HG02759 (cell line): ENCODE data around the gene CEP19.

ENCODE experiments used
- ATAC-seq: cut with Tn5 transposase; IDR thresholded peaks from one replicate; pipeline ENCODE4 v1.9.1; 2021; ENCODE audit warnings: mild to moderate bottlenecking, moderate library complexity; ENCODE audit not compliant: unreplicated experiment

The CEP19 gene

DNA sequence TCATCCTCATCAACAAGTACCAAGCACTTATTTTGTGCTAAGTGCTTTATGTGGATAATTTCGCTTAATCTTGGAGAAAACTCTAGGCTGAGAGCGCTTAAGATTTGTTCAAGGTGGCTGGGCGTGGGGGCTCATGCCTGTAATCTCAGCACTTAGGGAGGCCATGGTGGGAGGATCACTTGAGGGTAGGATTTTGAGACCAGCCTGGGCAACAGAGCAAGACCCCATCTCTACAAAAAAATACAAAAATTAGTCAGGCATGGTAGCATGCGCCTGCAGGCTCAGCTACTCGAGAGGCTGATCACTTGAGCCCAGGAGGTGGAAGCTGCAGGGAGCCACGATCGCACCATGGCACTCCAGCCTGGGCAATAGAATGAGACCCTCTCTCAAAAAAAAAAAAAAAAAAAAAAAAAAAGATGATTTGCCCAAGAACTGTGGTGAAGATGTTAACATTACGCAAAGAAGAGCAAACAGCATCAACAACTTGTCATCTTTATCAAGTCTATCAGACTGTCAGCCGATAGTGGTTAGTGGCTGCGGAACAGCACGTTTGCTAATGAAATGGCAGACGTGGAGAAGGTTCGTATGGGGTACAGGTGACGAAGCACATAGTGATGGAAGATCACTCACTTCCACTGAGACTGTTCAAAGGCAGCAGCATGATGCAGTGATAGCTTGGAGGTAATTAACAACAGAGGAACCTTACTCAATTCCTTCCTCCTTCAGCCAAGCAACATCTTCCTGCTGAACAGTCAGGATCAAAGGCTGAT, 44.8 kb downstream of the CEP19 start:
- no peak for ATAC-seq

DNA sequence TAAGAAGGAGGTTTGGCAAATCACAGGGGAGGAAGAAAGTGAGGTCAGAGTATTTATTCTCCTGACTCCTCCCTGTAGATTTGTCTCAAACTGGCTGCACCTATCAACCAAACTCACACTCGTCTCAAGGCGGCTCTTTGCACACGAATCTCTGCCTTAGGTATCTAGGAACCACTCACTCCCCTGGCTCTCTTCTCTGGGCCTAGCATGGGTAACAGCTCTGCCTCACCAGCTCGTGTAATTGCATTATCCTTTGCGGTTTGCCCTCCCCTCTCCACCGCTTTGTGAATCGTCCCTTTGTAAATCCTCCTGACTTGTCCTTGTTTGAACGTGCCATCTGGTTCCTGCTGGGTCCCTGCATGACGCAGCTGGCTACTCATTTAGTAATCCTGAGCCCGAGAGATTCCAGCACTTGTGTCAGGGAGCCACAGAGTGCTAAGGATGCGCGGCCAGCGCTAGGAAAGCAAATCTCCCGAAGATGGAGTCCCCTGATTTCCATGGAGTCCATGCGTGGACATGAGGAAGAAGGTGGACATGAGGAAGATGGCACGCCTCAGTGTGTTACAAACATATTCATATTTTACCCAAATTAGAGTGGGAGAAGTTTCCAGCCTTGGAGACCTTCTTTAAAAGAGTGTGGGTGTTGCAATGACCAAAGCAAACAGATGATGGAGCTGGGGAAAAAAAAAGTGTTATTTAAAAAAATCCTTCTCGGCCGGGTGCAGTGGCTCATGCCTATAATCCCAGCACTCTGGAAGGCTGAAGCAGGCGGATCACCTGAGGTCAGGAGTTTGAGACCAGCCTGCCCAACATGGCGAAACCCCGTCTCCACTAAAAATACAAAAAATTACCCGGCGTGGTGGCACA, 45.8 kb downstream of the CEP19 start:
- ATAC-seq: no peak

DNA sequence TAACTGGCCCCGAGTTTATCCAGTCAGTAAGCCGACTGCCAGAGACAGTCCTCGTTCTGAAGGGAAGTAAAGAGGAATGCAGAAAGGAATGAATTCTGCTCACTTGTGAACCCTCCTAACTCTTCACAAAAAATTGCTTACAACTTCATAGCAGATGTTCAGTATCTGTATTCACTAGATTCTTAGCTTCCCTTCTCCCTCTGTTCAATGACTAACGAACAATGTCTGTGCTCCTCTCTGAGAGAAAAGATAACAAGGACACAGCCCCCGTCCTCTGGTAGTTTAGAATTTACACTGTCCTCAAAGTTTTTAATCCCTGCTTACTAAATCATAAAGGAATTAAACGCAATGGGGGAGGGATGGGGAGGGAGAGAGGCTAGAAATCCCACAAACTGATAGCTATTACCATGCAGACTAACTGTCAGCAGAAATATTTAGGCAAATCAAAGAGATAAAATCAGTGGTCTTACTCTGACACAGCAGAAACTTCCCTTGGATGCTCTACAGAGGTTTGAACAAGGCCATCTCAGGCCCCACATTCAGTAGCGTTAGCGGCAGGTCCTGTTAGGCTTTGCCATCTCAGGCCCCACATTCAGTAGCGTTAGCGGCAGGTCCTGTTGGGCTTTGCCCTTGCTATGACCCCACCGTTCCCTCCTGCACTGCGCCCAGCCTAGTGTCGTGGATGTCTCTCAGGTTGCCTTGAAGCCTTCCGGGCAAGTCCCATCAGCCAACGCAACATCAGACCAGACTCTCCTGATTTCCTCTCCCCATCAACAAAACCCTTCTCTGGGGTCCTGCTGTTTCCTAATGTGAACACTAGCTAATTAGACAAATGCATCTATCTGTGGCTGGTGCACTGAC, 49.1 kb downstream of the CEP19 start:
- ATAC-seq: no peak

DNA sequence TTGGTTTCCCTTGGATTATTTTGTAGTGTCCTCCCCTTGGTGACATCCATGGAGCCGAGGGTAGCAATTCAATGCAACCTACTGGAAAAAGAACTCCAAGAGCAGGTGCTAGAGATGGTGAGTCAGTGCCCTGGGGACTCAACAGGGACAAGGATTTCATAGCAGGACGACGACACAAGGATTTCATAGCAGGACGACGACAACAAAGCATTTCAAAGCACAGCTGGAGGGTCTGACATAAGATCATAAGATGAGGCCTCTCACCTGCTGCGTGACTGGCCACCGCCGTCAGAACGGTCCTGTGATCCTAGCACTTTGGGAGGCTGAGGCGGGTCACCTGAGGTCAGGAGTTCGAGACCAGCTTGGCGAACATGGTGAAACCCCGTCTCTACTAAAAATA, 50.0 kb downstream of the CEP19 start:
- ATAC-seq: no peak

DNA sequence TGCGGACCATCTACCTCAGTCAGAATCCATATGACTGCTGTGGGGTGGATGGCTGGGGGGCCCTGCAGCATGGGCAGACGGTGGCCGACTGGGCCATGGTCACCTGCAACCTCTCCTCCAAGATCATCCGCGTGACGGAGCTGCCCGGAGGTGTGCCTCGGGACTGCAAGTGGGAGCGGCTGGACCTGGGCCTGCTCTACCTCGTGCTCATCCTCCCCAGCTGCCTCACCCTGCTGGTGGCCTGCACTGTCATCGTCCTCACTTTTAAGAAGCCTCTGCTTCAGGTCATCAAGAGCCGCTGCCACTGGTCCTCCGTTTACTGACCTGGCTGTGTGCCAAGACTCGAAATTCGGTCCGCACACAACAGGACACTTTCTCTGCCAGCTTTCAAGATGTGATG, 50.6 kb downstream of the CEP19 start:
- ATAC-seq: no peak

DNA sequence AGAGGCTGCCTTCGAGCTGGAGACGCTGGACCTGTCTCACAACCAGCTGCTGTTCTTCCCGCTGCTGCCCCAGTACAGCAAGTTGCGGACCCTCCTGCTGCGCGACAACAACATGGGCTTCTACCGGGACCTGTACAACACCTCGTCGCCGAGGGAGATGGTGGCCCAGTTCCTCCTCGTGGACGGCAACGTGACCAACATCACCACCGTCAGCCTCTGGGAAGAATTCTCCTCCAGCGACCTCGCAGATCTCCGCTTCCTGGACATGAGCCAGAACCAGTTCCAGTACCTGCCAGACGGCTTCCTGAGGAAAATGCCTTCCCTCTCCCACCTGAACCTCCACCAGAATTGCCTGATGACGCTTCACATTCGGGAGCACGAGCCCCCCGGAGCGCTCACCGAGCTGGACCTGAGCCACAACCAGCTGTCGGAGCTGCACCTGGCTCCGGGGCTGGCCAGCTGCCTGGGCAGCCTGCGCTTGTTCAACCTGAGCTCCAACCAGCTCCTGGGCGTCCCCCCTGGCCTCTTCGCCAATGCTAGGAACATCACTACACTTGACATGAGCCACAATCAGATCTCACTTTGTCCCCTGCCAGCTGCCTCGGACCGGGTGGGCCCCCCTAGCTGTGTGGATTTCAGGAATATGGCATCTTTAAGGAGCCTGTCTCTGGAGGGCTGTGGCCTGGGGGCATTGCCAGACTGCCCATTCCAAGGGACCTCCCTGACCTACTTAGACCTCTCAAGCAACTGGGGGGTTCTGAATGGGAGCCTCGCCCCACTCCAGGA, 51.5 kb downstream of the CEP19 start:
- ATAC-seq: no peak

DNA sequence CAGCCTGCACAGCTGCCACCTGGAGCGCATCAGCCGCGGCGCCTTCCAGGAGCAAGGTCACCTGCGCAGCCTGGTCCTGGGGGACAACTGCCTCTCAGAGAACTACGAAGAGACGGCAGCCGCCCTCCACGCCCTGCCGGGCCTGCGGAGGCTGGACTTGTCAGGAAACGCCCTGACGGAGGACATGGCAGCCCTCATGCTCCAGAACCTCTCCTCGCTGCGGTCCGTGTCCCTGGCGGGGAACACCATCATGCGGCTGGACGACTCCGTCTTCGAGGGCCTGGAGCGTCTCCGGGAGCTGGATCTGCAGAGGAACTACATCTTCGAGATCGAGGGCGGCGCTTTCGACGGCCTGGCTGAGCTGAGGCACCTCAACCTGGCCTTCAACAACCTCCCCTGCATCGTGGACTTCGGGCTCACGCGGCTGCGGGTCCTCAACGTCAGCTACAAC, 52.1 kb downstream of the CEP19 start:
- no peak for ATAC-seq
